Measurements from ENCODE around the gene STAT5B.

DNA sequence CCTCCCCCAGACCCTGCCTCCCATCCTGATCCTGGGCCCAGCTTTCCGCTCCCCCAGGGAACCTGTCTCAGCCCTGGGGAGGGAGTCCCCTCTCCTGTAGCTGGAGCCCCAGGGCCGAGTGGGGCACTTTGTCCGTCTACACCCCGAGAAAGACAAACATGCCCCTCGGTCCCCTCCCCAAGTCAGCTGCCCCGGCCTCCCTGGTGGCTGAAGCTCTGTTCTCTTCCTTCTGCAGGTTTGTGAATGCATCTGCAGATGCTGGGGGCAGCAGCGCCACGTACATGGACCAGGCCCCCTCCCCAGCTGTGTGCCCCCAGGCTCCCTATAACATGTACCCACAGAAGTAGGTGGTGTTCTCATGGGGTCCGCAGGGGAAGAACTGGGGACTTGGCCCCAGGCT is 33.0 kb upstream of the STAT5B start:
- TF ChIP-seq CHD1 (IDR thresholded peaks at IDR 0.05; ENCODE audit: low read depth, low read length) (no peak), FOSL1 (IDR thresholded peaks at IDR 0.05; ENCODE audit: insufficient read depth, low read depth, low read length) (no peak), POLR2A (IDR thresholded peaks at IDR 0.05; ENCODE audit: control extremely low read depth in 1 of 2, low read depth in 2 of 2, low read length in 2 of 2) (no peak)

All from H1 (cell line).